LNCaP clone FGC (cell line): Measurements from ENCODE around the gene GGCT.
A peak's percentile ranks its signal among the peaks of the same experiment; 100 is the strongest.

Experiments
- DNase-seq: peaks from one replicate; pipeline ENCODE4 v3.0.0-alpha.2; 2011; ENCODE audit warnings: low read depth
- H3K4me3 ChIP-seq: 2 replicates; pipeline ENCODE4 v1.5.1; 2011; ENCODE audit warnings: mild to moderate bottlenecking, low read depth, low read length, control low read depth
- TF ChIP-seq, protein P1 (sequence below): IDR thresholded peaks from 2 replicates; pipeline ENCODE4 v1.5.1; 2012; ENCODE audit warnings: mild to moderate bottlenecking; ENCODE audit not compliant: control insufficient read depth, insufficient read depth; ENCODE audit errors: extremely low read depth

GGCT gene

GRCh38 chr7:30452280-30452930, 52.2 kb downstream of the GGCT start:
- TF ChIP-seq, protein P1, sequence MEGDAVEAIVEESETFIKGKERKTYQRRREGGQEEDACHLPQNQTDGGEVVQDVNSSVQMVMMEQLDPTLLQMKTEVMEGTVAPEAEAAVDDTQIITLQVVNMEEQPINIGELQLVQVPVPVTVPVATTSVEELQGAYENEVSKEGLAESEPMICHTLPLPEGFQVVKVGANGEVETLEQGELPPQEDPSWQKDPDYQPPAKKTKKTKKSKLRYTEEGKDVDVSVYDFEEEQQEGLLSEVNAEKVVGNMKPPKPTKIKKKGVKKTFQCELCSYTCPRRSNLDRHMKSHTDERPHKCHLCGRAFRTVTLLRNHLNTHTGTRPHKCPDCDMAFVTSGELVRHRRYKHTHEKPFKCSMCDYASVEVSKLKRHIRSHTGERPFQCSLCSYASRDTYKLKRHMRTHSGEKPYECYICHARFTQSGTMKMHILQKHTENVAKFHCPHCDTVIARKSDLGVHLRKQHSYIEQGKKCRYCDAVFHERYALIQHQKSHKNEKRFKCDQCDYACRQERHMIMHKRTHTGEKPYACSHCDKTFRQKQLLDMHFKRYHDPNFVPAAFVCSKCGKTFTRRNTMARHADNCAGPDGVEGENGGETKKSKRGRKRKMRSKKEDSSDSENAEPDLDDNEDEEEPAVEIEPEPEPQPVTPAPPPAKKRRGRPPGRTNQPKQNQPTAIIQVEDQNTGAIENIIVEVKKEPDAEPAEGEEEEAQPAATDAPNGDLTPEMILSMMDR, result no peak
- H3K4me3 ChIP-seq, result no peak overlapping the region
- no peak for DNase-seq

DNA sequence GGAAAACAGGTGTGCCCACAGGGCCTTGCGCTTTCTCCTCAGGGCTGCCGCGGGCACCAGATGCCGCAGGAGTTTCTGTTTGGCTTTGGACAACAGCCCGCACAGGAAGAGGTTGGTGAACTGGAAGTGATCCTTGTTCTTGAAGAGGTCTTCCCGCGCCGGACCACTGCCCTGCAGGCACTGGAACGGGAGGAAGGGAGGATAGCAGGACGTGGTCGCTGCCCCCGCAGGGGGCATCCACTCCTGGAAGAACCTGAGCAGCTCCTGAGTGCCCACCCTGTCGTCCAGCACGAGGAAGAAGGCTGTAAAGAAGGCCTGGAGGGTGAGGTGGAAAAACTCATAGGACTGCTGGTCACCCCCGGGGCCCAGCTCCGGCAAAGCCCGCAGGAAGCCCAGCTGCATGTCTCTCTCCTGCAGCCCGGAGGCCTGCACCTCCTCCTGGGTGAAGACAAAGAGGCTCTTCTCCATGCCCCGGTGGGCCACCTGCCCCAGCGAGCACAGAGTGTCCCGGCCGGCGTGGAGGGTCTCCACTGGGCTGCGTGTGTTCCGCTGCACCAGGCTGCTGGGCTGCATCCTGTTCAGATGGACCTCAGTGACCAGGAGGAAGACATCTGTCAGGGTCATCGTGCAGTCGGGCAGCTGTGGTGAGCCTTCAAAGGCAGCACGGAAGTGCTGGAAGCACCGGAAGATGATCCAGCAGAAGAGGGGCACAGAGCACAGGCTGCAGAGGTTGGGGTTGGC, 52.9 kb downstream of the GGCT start:
- TF ChIP-seq, protein P1, result no peak

GRCh38 chr7:30450983-30451497, 53.6 kb downstream of the GGCT start:
- DNase-seq, result no peak
- no peak overlapping the region for H3K4me3 ChIP-seq
- TF ChIP-seq, protein P1, result no peak

More for the DNA sequence above, 52.9 kb downstream of the GGCT start:
- no peak for DNase-seq
- no peak overlapping the region for H3K4me3 ChIP-seq

DNA sequence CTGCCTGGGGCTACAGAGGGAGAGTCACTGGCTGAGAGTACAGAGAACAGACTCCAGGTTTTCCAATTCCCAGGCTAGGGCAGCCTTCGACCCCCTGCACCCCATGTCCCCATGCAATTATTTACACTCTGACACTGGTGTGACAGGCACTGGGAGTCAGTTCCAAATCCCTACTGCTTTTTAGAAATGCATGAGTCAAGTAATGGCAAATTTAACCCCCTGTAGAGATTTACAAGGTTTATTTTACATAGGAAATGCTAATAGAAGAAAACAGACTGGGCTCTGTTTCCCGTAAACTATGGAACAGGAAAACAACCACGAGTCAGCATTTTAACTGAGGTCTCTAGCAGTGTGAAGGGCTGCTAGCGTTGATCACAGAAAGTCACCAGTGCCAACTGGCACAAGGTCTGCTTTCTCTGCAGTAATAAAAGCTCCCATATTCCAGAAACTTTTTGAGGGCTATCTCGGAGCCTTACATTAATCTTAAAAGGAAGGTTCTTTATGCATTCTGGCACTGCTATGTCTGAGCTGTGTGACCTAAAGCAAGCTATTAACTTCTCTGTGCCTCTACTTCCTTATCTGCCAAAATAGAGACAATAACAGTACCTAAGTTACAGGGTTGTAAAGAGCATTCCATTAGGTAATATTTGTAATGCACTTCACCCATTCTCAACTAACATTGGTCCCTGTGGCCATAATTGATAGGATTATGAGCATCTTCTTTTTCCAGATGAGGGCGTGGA, 54.2 kb downstream of the GGCT start:
- TF ChIP-seq, protein P1, result no peak
- no peak overlapping the region for H3K4me3 ChIP-seq
- DNase-seq, result peak; percentile 86

GRCh38 chr7:30448461-30449189, 56.0 kb downstream of the GGCT start:
- TF ChIP-seq, protein P1, result no peak
- H3K4me3 ChIP-seq, result no peak overlapping the region
- no peak for DNase-seq

- H3K4me3 ChIP-seq, result no peak overlapping the region
- TF ChIP-seq, protein P1, result no peak
- DNase-seq, result no peak
These were observed 57.2 kb downstream of the GGCT start for GRCh38 chr7:30447466-30447865.
